ENCODE data around the gene CXCL17. TPM values are rescaled to one million over a fixed set of nuclear protein-coding genes. Genes with fewer than 3 reads are reported as not detected.

CXCL17 gene
- total and polyA plus RNA-seq, 7 donors, result 0.05 to 0.11 TPM; not detected in 5

- peaks cover 0 to 8% of the 10 kb centered on the region in 2 donors for H3K36me3 ChIP-seq (ENCODE audit: insufficient read depth in 1 of 2, low read depth in 1 of 2)
- H3K9me3 ChIP-seq, result no peaks in the 10 kb centered on the region
- intact Hi-C loops (cut with DNase I), result no loop called here
- ATAC-seq (no peak), DNase-seq (peak in 1 of 2 donors; percentile 38)
- H3K4me3 ChIP-seq, result no peak overlapping the region
- H3K4me1 ChIP-seq, result peaks cover 3% of the 10 kb centered on the region
- WGBS, 3 donors, result 91 to 92% (median 92%) methylated on average over 26 to 30 of the region's 30 CpGs
- peaks cover 0 to 1% (median 0%) of the 10 kb centered on the region in 3 donors for H3K27me3 ChIP-seq (ENCODE audit: insufficient read depth in 3 of 3, low read length in 2 of 3)
- TF ChIP-seq CTCF (IDR thresholded peaks at IDR 0.05), result no peak
- no peak overlapping the region for H3K27ac ChIP-seq
These were observed 35.5 kb downstream of the CXCL17 start for GRCh38 chr19:42407085-42407815.

- no peak overlapping the region for H3K27ac ChIP-seq
- ATAC-seq, result no peak
- WGBS, 3 donors, result 90 to 94% (median 93%) methylated on average over 11 of the region's 11 CpGs
- H3K27me3 ChIP-seq (ENCODE audit: insufficient read depth in 3 of 3, low read length in 2 of 3), result no peaks in the 10 kb centered on the region
- H3K9me3 ChIP-seq, result no peaks in the 10 kb centered on the region
- H3K36me3 ChIP-seq (ENCODE audit: insufficient read depth in 1 of 2, low read depth in 1 of 2), result peaks cover 0 to 8% of the 10 kb centered on the region in 2 donors
- no peak overlapping the region for H3K4me3 ChIP-seq
- H3K4me1 ChIP-seq, result peaks cover 6% of the 10 kb centered on the region
- TF ChIP-seq CTCF (IDR thresholded peaks at IDR 0.05), result no peak
- intact Hi-C loops (cut with DNase I), result no loop called here
- DNase-seq, result no peak
These were observed 36.6 kb downstream of the CXCL17 start for GRCh38 chr19:42406111-42406510.

- no peak for ATAC-seq
- Histone ChIP-seq H3K4me1 (peaks cover 11% of the 10 kb centered on the region), H3K4me3 (no peak overlapping the region), H3K27ac (no peak overlapping the region), H3K36me3 (ENCODE audit: insufficient read depth in 1 of 2, low read depth in 1 of 2) (peaks cover 0 to 8% of the 10 kb centered on the region in 2 donors), H3K27me3 (ENCODE audit: insufficient read depth in 3 of 3, low read length in 2 of 3) (no peaks in the 10 kb centered on the region), H3K9me3 (no peaks in the 10 kb centered on the region)
- 88 to 93% (median 90%) methylated on average over 10 of the region's 10 CpGs for WGBS, 3 donors
- intact Hi-C loops (cut with DNase I), result no loop called here
- no peak for TF ChIP-seq CTCF (IDR thresholded peaks at IDR 0.05)
- DNase-seq, result no peak
These were observed 39.2 kb downstream of the CXCL17 start for GRCh38 chr19:42403586-42403985.

GRCh38 chr19:42402376-42403116, 40.2 kb downstream of the CXCL17 start:
- Histone ChIP-seq H3K27ac (no peak overlapping the region), H3K4me3 (peak overlapping the region; percentile 76), H3K27me3 (ENCODE audit: insufficient read depth in 3 of 3, low read length in 2 of 3) (no peaks in the 10 kb centered on the region), H3K9me3 (no peaks in the 10 kb centered on the region), H3K4me1 (peaks cover 14% of the 10 kb centered on the region), H3K36me3 (ENCODE audit: insufficient read depth in 1 of 2, low read depth in 1 of 2) (peaks cover 0 to 1% of the 10 kb centered on the region in 2 donors)
- TF ChIP-seq CTCF (IDR thresholded peaks at IDR 0.05), result no peak
- WGBS, 3 donors, result 60 to 69% (median 67%) methylated on average over 34 of the region's 34 CpGs
- intact Hi-C loops (cut with DNase I), result no loop called here
- ATAC-seq (no peak), DNase-seq (no peak)

Data from psoas muscle (tissue), 8 donors.